ENCODE data around the gene PLEKHG5. TPM values are rescaled to one million over a fixed set of nuclear protein-coding genes. Genes with fewer than 3 reads are reported as not detected.

Gene PLEKHG5
- total RNA-seq, 1 experiment from 2014 or later, result 42.8 TPM

DNA sequence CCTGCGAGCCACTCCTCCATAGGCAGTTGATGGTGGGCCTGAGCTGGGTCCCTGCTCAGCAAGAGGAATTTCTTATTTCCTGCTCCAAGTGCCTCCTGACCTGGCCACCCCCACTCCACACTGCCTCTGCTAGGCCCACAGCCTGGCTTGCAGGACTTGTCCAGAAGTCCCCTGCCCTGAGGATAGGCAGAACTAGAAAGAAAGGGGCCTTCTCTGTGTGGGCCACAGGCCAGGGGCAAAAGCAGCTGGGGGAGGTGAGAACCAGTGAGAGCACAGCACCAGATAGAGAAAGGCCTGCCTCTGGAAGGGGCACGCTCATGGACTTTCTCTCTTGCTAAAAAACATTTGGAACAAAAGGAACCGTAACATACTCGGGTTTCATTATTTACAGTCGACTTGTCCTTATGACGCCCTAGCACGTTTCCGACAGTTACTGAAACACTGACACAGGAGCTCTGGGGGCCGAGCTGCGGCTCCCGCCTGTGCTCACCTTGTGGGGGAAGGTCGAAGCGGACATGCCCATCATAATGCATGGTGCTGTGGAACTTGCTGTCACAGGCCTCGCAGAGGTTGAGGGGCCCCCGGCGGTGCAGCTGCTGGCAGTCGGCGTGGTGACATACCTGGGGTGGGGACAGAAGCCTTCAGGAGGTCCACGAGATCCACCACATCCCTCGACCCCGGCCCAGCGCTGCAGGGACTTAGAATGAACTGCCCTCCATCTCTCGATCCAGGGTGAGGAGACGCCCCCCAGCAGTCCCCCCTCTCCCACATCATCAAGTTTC lies 14.2 kb downstream of the PLEKHG5 start:
- Histone ChIP-seq H3K27me3 (ENCODE audit: low read length) (no peaks in the 10 kb centered on the region), H3K4me1 (ENCODE audit: insufficient read depth, low read length) (no peaks in the 10 kb centered on the region), H3K4me2 (ENCODE audit: low read length) (no peak overlapping the region), H3K79me2 (ENCODE audit: low read length) (no peaks in the 10 kb centered on the region), H3K36me3 (ENCODE audit: low read depth, low read length) (peaks cover 12% of the 10 kb centered on the region), H3K4me3 (ENCODE audit: low read length) (no peak overlapping the region), H2AFZ (ENCODE audit: low read length) (no peak overlapping the region), H3K9me2 (replicated peaks; ENCODE audit: low read length) (no peaks in the 10 kb centered on the region), H3K9me3 (ENCODE audit: low read length) (no peaks in the 10 kb centered on the region), H3F3A (ENCODE audit: low read length, unreplicated experiment) (no peaks in the 10 kb centered on the region), H3K27ac (ENCODE audit: low read length) (no peak overlapping the region), H3K9ac (ENCODE audit: low read length) (no peak overlapping the region), H4K20me1 (ENCODE audit: low read length) (no peaks in the 10 kb centered on the region)
- intact Hi-C loops (cut with micrococcal nuclease), result no loop called here
- CTCF ChIA-PET, result no interaction called here
- BruUV-seq (replicated peaks), result TSS peak; percentile 16
- no peak for ATAC-seq
- no peak for DNase-seq
- POLR2A ChIA-PET (ENCODE audit: unreplicated experiment), result no interaction called here
- TF ChIP-seq EZH2phosphoT487 (IDR thresholded peaks at IDR 0.05; ENCODE audit: borderline replicate concordance, low read length), result no peak
- no peak for TF ChIP-seq EZH2 (IDR thresholded peaks at IDR 0.05; ENCODE audit: low read length, unreplicated experiment)
- TF ChIP-seq, protein P1, sequence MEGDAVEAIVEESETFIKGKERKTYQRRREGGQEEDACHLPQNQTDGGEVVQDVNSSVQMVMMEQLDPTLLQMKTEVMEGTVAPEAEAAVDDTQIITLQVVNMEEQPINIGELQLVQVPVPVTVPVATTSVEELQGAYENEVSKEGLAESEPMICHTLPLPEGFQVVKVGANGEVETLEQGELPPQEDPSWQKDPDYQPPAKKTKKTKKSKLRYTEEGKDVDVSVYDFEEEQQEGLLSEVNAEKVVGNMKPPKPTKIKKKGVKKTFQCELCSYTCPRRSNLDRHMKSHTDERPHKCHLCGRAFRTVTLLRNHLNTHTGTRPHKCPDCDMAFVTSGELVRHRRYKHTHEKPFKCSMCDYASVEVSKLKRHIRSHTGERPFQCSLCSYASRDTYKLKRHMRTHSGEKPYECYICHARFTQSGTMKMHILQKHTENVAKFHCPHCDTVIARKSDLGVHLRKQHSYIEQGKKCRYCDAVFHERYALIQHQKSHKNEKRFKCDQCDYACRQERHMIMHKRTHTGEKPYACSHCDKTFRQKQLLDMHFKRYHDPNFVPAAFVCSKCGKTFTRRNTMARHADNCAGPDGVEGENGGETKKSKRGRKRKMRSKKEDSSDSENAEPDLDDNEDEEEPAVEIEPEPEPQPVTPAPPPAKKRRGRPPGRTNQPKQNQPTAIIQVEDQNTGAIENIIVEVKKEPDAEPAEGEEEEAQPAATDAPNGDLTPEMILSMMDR (conservative IDR thresholded peaks at IDR 0.05; ENCODE audit: low read depth, low read length), result no peak

DNA sequence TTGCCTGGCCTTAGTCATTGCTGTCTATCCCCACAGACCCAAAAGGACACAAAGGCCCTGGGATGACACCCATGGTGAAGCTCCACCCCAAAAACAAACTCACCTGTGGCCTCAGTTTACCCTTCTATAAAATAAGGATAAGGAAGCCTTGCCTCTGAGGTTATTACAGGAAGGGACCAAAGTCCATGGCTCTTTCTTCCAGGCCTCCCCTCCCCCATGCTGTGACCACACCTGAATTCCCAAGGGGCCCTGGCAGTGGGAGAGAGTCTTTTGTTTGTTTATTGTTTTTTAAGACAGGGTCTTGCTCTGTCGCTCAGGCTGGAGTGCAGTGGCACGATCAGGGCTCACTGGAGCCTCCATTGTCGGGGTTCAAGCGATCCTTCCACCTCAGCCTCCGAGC lies 15.0 kb downstream of the PLEKHG5 start:
- CTCF ChIA-PET, result no interaction called here
- no peaks in the 10 kb centered on the region for H4K20me1 ChIP-seq (ENCODE audit: low read length)
- ATAC-seq, result no peak
- H3K79me2 ChIP-seq (ENCODE audit: low read length), result no peaks in the 10 kb centered on the region
- no TSS peak for BruUV-seq (replicated peaks)
- H3K4me3 ChIP-seq (ENCODE audit: low read length), result no peak overlapping the region
- H2AFZ ChIP-seq (ENCODE audit: low read length), result no peak overlapping the region
- peaks cover 15% of the 10 kb centered on the region for H3K36me3 ChIP-seq (ENCODE audit: low read depth, low read length)
- TF ChIP-seq EZH2 (IDR thresholded peaks at IDR 0.05; ENCODE audit: low read length, unreplicated experiment), result no peak
- TF ChIP-seq, protein P1 (conservative IDR thresholded peaks at IDR 0.05; ENCODE audit: low read depth, low read length), result no peak
- TF ChIP-seq EZH2phosphoT487 (IDR thresholded peaks at IDR 0.05; ENCODE audit: borderline replicate concordance, low read length), result no peak
- DNase-seq, result no peak
- POLR2A ChIA-PET (ENCODE audit: unreplicated experiment), result interaction anchor here (1.1 kb wide), 1 partner anchor 15 kb away, joined by 3 read pairs; no protein-coding TSS in a partner anchor
- intact Hi-C loops (cut with micrococcal nuclease), result no loop called here
- H3K9ac ChIP-seq (ENCODE audit: low read length), result no peak overlapping the region
- H3K27ac ChIP-seq (ENCODE audit: low read length), result no peak overlapping the region
- H3K9me3 ChIP-seq (ENCODE audit: low read length), result no peaks in the 10 kb centered on the region
- no peak overlapping the region for H3K4me2 ChIP-seq (ENCODE audit: low read length)
- H3K27me3 ChIP-seq (ENCODE audit: low read length), result no peaks in the 10 kb centered on the region
- no peaks in the 10 kb centered on the region for H3K4me1 ChIP-seq (ENCODE audit: insufficient read depth, low read length)
- H3K9me2 ChIP-seq (replicated peaks; ENCODE audit: low read length), result no peaks in the 10 kb centered on the region
- no peaks in the 10 kb centered on the region for H3F3A ChIP-seq (ENCODE audit: low read length, unreplicated experiment)

Data from PC-3 (cell line).